GM12873 (cell line): ENCODE data around the gene TOR2A.

Experiments
- CTCF ChIP-seq: IDR thresholded peaks from 2 replicates; pipeline ENCODE4 v1.5.1; 2012; ENCODE audit warnings: low read depth, mild to moderate bottlenecking, moderate library complexity, low read length, control low read depth; ENCODE audit not compliant: insufficient read depth; ENCODE audit errors: missing control alignments

The TOR2A gene

GRCh38 chr9:127754099-127755060, 19.3 kb upstream of the TOR2A start:
- no peak for TF ChIP-seq CTCF

GRCh38 chr9:127753622-127754021, 18.5 kb upstream of the TOR2A start:
- TF ChIP-seq CTCF = no peak

GRCh38 chr9:127753148-127753547, 18.1 kb upstream of the TOR2A start:
- no peak for TF ChIP-seq CTCF

GRCh38 chr9:127751269-127752054, 16.4 kb upstream of the TOR2A start:
- TF ChIP-seq CTCF = no peak

GRCh38 chr9:127749090-127749787, 14.1 kb upstream of the TOR2A start:
- no peak for TF ChIP-seq CTCF

GRCh38 chr9:127746959-127747569, 12.0 kb upstream of the TOR2A start:
- no peak for TF ChIP-seq CTCF
